ENCODE measurements around the gene PDLIM4.

- TF ChIP-seq CTCF (IDR thresholded peaks at IDR 0.05; ENCODE audit: low read depth, low read length, poor library complexity, severe bottlenecking): no peak
- TF ChIP-seq EZH2phosphoT487 (IDR thresholded peaks at IDR 0.05; ENCODE audit: borderline replicate concordance, low read length): no peak
These were observed 46.1 kb downstream of the PDLIM4 start for GRCh38 chr5:132303589-132303988.
